GM18909 (cell line): ENCODE results near the gene APBA3.

Experiments used
- ATAC-seq: cut with Tn5 transposase; IDR thresholded peaks from one replicate; pipeline ENCODE4 v1.9.1; 2021; ENCODE audit warnings: mild to moderate bottlenecking; ENCODE audit not compliant: unreplicated experiment, poor library complexity

APBA3 gene

GRCh38 chr19:3761382-3762129 is at the start of gene APBA3:
Gene APBA3, minus strand, starts transcription at chr19:3761692. Its CDS starts 1,428 bp downstream, at chr19:3760264.
- ATAC-seq = peak; percentile 61

- no peak for ATAC-seq
Observed at GRCh38 chr19:3810708-3811355, 49.3 kb upstream of the APBA3 start.

GRCh38 chr19:3809881-3810707 is 48.6 kb upstream of the APBA3 start:
- ATAC-seq = no peak

- ATAC-seq = no peak
Observed at GRCh38 chr19:3808420-3809143, 47.1 kb upstream of the APBA3 start.

- ATAC-seq = no peak
Observed at GRCh38 chr19:3807574-3808354, 46.3 kb upstream of the APBA3 start.

GRCh38 chr19:3807131-3807480 is 45.6 kb upstream of the APBA3 start:
- no peak for ATAC-seq

GRCh38 chr19:3805859-3806258 is 44.4 kb upstream of the APBA3 start:
- no peak for ATAC-seq

GRCh38 chr19:3804429-3804828 is 42.9 kb upstream of the APBA3 start:
- no peak for ATAC-seq

GRCh38 chr19:3803986-3804385 is 42.5 kb upstream of the APBA3 start:
- ATAC-seq = no peak

GRCh38 chr19:3803114-3803888 is 41.8 kb upstream of the APBA3 start:
- no peak for ATAC-seq

GRCh38 chr19:3801412-3802096 is 40.1 kb upstream of the APBA3 start:
- no peak for ATAC-seq

- no peak for ATAC-seq
Observed at GRCh38 chr19:3800996-3801395, 39.5 kb upstream of the APBA3 start.

GRCh38 chr19:3798137-3798536 is 36.6 kb upstream of the APBA3 start:
- no peak for ATAC-seq

- ATAC-seq = no peak
Observed at GRCh38 chr19:3796358-3796757, 34.9 kb upstream of the APBA3 start.

GRCh38 chr19:3793799-3794198 is 32.3 kb upstream of the APBA3 start:
- no peak for ATAC-seq

GRCh38 chr19:3792114-3792513 is 30.6 kb upstream of the APBA3 start:
- no peak for ATAC-seq

GRCh38 chr19:3790941-3791340 is 29.4 kb upstream of the APBA3 start:
- ATAC-seq = no peak

GRCh38 chr19:3790209-3790734 is 28.8 kb upstream of the APBA3 start:
- no peak for ATAC-seq
